HG03103 (cell line): ENCODE measurements around the gene PRDX2.
A peak's percentile ranks its signal among the peaks of the same experiment; 100 is the strongest.
"Not testable (repeated sequence)": the region's sequence is repeated elsewhere in the genome, so short reads cannot be mapped to it uniquely, and the experiment has no call there.

Experiments
- ATAC-seq: cut with Tn5 transposase; IDR thresholded peaks from one replicate; pipeline ENCODE4 v1.9.1; 2021; ENCODE audit warnings: low read depth; ENCODE audit not compliant: unreplicated experiment

The PRDX2 gene

GRCh38 chr19:12828494-12828893 is 26.9 kb upstream of the PRDX2 start:
- no peak for ATAC-seq

- no peak for ATAC-seq
These were observed 23.9 kb upstream of the PRDX2 start for GRCh38 chr19:12825254-12826131.

- no peak for ATAC-seq
These were observed 20.2 kb upstream of the PRDX2 start for GRCh38 chr19:12821761-12822160.

GRCh38 chr19:12817810-12818209 is 16.2 kb upstream of the PRDX2 start:
- ATAC-seq: not testable (repeated sequence)

GRCh38 chr19:12817188-12817587 is 15.6 kb upstream of the PRDX2 start:
- ATAC-seq: not testable (repeated sequence)

GRCh38 chr19:12815088-12815487 is 13.5 kb upstream of the PRDX2 start:
- no peak for ATAC-seq

GRCh38 chr19:12806242-12807081 is 4.9 kb upstream of the PRDX2 start, which contains the start of gene RNASEH2A:
RNASEH2A (plus strand) TSS chr19:12806584; CDS start chr19:12806674, 90 bp downstream.
- ATAC-seq: peak; percentile 66

- no peak for ATAC-seq
These were observed 2.5 kb upstream of the PRDX2 start for GRCh38 chr19:12804051-12804450.

GRCh38 chr19:12802267-12803106 is 887 bp upstream of the PRDX2 start:
- no peak for ATAC-seq

- ATAC-seq: no peak
These were observed 606 bp downstream of the PRDX2 start for GRCh38 chr19:12800923-12801465.

GRCh38 chr19:12800466-12800770 is 1.2 kb downstream of the PRDX2 start:
- ATAC-seq: no peak

- ATAC-seq: no peak
These were observed 1.7 kb downstream of the PRDX2 start for GRCh38 chr19:12799742-12800465.

GRCh38 chr19:12797607-12798006 is 4.0 kb downstream of the PRDX2 start:
- not testable (repeated sequence) for ATAC-seq

GRCh38 chr19:12797141-12797587 is 4.4 kb downstream of the PRDX2 start:
- no peak for ATAC-seq

GRCh38 chr19:12796146-12797071 is 5.2 kb downstream of the PRDX2 start:
- ATAC-seq: no peak

- ATAC-seq: no peak
These were observed 6.6 kb downstream of the PRDX2 start for GRCh38 chr19:12794971-12795381.

GRCh38 chr19:12794196-12794941 is 7.2 kb downstream of the PRDX2 start:
- no peak for ATAC-seq
